ENCODE results near the gene DIP2C.
"Not testable (repeated sequence)": the region's sequence is repeated elsewhere in the genome, so short reads cannot be mapped to it uniquely, and the experiment has no call there.

Gene DIP2C

DNA sequence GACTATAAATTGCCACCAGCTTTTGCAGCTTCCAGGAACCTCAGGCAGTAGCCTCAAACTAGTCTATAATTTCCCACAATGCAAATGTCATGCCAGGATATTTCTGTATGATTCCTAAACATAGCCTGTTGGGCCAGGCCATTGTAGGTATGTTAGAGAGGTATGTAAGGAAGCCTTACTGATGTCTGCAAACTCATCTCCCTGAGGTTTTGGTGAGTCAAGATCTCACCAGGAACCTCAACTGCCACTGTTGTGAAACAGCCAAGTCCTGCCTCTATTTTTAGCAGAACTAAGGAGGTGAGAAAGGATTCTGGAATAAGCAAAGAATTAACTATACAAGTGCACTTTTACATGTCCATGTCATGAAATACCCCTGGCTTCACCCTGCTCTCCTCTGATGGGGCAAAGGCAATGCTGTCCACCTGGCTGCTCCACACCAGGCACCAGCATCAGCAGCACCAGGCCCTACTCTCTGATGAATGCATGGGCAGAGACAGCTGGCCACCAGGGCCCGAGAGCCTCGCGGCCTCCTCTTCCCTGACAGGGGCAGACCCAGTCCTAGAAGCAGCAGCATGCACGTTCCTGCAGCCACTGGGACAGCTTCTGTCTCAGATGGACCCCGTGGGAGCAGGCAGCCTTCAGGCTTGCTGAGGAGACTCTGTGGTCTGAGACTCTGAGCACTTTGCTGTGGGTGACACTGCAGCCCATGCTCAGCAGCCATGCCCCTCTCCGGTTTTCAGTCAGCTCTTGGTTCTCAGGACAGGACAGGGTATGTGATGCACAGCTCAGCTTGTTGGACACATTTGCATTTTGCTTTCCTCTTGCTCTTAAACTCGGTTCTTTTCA lies 407.0 kb downstream of the DIP2C start:
- no peak for DNase-seq

DNA sequence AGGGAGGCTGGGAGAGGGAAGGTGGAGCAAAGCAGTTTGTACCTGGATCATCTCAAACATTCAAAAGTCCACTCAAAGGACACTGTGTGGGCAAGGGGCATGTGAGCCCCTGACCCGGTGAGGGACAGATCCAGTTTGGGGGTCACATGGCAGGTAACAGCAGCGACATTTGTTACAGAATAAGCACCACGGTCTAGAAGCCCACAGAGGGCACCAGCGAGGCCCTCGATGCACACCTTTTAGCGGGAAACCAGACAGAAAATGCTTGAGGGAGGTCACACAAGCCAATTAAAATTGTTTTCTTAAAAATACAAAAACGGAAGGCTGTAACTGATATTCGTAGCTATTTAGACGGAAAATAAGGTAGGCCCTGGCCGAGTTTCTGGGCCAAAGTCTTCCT lies 409.8 kb downstream of the DIP2C start:
- DNase-seq: no peak

DNA sequence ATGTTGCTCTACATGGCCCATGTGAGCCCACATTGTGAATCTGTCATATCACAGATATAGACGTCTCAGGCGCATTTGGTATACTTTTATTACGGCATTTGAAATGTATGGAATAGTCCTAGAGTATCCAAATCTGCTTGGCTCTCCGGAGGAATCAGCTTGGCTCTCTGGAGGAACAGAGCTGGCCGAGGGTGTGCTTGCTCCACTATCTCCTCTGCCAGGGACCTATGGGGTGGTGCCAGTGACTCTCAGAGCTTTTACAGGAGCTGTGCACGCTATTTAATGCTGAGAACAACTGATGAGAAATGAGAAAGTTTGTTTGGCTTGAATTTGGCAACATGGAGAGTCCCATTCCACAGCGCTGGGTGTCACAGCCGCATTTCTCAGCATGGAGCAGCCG lies 410.2 kb downstream of the DIP2C start:
- no peak for DNase-seq

DNA sequence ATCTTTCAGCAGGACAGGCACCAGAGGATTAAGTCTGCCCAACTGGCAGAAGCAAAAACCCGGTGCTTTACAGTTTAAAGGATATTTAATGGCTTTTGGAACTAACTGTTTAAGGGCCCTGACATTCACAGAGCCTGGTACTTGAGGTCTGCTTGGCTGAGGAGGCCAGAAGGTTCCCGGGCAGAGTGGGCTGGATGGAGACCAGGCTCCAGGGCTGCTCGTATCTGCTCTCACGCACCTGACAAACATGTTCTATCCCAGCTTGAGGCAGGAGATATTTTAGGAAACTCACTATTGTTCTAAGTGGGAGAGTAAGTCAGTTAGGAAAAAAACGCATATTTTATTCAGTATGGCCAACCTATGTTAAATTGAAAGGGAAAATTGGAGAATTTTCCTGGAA lies 410.8 kb downstream of the DIP2C start:
- no peak for DNase-seq

DNA sequence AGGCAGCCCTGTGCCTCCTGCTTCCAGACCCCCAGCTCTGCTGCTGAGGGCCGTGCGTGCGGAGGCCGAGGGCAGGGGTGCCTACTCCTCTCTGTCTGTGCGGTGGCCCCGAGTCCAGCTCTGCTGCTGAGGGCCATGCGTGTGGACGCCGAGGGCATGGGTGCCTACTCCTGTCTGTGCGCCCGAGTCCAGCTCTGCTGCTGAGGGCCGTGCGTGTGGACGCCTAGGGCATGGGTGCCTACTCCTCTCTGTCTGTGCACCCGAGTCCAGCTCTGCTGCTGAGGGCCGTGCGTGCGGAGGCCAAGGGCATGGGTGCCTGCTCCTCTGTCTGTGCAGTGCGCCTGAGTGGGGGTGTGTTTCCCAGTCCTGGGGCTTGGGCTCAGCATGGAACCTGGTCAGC lies 411.5 kb downstream of the DIP2C start:
- DNase-seq: no peak

DNA sequence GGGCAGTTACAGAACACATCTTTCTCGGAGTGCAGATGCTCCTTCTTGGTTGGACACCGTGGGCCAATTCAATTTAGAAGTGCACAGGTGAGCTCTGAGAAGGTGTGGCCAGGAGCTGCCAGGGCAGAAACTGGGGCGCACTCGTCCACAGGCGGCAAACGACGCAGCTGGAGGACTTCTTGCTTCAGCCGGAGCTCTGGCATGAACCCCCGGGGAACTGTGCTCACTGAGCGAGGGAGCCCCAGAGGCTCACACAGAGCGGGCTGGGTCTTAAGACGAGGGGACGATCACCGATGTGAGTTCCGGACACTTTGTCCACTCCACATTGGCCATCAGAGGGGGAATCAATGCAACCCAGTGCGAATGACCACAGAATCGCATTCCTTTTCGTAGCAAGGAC lies 413.8 kb downstream of the DIP2C start:
- DNase-seq: no peak

DNA sequence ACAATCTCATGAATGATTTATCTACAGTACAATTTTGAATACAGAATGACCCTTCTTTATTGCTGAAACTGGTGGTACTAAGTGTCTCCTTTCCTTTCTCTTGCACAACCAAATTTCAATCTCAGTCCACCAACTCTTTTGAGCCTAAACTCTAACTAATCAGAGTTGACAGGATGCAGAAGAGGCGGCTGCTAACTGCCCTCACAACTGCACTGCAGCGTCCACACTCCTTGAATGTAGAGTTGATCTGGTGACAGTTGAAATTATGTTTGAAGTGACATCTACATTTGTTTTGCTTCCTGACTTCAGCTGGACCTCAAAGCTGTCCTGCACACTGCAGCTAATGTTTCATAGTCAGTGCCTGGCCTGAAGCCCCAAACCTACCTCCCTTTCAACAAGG lies 414.6 kb downstream of the DIP2C start:
- no peak for DNase-seq

DNA sequence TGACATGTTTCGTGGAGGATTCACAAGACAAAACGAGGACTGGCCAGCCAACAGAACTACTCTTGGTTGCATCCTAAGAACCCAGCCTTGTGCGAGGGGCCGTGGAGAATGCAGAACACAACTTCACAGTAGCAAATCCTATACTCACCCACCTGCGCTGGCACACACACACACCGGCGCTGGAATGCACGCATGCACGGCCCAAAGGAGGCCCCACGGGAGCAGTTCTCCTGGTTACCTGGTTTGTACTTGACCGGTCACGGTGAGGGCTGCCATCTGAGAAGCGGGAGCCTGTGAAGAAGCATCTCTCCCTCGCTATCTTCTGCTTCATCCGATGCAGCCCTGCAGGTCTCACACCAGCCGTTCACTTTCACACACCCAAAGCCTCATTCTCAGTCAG lies 416.4 kb downstream of the DIP2C start:
- no peak for DNase-seq

DNA sequence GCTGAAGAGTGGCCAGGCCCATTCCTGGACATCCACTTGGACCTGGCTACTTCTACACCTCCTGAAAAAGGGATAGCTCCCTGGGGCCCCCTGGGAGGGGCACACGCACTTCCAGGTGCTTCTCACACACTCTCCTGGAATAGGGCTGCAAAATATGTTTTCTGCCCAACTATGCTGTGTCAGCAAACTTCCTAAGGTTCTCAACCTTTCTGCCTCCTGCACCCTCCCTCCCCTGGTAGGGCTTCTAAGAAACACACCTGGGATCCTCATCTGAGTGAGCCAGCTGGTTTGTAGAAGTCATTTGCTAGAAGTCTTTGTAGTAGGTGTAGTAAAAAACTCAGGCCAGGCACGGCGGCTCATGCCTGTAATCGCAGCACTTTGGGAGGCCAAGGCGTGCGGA lies 417.7 kb downstream of the DIP2C start:
- no peak for DNase-seq

DNA sequence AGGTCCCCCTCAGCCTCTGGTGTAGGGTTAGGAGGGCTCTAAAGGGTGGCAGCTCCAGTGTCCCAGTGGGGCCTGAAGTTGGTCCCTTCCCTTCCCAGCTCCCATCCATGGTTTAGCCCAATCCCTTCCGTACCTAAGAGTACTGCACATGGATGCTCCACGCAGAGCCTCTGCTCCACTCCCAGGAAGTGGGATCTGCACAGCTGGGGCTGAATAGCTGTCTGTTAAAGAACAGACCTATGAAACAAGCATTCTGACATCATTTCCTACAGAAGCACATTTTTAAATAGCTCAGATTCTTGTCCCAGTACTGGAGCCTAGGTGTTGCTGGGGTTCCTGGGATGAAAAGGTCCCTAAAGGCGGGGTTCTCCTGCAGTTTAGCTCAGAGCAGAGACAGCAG lies 418.3 kb downstream of the DIP2C start:
- no peak for DNase-seq

DNA sequence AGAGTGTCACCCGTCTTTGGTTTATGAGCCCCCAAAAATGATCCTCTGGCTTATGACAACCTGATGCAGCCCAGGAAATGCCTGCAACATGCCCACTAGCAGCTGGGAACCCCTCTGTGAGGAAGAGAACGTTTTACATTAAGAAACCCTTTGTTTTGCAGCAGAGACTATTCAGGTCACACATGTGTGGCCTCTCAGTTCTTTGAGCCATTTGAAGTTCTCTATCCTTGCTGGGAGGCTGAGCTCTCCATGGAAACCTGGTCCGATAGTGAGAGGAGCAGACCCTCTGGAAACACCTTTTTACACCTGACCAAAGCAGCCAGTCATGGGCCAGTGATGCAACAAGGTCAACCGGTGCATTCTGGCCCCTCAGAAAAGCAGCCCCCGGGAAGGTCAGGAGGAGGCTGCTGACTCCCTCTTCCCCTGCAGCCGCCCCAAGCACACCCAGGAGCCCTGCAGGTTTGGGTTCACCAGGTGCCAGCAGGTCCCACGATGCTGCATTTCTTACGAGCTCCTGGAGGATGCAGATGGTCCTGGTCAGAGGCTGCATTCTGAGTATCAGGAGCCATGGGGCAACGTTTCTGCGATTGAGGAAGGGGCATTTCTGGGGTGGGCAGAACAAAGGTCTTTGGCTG lies 419.9 kb downstream of the DIP2C start:
- DNase-seq: no peak

DNA sequence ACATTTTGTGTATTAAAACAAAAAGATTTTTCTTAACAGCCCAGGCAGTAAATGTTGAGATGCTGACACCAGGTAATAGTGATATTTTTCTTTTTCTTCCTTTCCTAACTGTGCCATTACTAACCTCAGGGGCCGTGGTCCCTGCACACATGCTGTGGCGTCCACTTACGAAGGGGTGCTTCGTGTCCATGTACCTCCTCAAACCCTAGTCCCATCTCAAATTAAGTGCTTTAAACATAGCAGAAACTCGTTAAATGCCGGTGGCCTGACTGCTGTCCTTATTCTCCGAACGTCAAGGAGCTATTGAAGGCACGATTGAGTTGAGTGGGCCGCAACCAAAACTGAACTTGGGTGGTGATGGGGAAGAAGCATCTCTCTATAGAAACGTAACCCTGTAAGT lies 421.8 kb downstream of the DIP2C start:
- DNase-seq: no peak

DNA sequence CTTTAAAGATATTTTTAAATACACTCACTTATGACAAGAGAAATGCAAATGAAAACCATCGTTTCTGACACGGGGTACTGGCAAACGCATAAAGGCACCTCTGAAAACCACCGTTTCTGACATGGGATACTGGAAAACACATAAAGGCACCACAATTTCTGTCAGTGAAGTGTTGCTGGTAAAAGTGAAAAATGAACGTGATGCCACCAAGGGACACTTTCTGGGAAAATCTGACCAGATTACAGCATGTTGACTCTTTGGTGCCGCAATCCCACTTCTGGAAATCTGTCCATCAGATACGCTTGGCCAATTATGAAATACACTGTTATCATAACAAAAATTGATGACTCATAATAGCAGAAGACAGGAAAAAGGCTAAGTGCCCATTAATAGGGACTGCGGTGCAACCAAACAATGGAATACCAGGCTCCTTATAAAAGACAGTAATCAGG lies 422.5 kb downstream of the DIP2C start:
- DNase-seq: no peak

DNA sequence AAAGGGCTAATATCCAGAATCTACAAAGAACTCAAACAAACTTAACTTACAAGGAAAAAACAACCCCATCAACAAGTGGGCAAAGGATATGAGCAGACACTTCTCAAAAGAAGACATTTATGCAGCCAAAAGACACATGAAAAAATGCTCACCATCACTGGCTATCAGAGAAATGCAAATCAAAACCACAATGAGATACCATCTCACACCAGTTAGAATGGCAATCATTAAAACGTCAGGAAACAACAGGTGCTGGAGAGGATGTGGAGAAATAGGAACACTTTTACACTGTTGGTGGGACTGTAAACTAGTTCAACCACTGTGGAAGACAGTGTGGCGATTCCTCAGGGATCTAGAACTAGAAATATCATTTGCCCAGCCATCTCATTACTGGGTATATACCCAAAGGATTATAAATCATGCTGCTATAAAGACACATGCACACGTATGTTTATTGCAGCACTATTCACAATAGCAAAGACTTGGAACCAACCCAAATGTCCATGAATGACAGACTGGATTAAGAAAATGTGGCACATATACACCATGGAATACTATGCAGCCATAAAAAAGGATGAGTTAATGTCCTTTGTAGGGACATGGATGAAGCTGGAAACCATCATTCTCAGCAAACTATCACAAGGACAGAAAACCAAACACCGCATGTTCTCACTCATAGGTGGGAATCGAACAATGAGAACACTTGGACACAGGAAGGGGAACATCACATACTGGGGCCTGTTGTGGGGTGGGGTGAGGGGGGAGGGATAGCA lies 423.5 kb downstream of the DIP2C start:
- DNase-seq: not testable (repeated sequence)

DNA sequence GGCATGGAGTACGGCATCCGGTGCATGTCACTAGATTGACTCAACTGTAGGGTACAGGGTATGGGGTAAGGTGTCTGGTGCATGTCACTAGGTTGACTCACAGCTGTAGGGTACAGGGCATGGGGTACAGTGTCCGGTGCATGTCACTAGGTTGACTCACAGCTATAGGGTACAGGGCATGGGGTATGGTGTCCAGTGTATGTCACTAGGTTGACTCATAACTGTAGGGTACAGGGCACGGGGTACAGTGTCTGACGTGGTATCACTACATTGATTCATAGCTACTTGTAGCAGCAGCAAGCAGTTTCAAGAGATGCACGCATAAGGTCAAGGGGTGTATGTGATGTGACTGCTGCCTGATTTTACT lies 424.4 kb downstream of the DIP2C start:
- not testable (repeated sequence) for DNase-seq

DNA sequence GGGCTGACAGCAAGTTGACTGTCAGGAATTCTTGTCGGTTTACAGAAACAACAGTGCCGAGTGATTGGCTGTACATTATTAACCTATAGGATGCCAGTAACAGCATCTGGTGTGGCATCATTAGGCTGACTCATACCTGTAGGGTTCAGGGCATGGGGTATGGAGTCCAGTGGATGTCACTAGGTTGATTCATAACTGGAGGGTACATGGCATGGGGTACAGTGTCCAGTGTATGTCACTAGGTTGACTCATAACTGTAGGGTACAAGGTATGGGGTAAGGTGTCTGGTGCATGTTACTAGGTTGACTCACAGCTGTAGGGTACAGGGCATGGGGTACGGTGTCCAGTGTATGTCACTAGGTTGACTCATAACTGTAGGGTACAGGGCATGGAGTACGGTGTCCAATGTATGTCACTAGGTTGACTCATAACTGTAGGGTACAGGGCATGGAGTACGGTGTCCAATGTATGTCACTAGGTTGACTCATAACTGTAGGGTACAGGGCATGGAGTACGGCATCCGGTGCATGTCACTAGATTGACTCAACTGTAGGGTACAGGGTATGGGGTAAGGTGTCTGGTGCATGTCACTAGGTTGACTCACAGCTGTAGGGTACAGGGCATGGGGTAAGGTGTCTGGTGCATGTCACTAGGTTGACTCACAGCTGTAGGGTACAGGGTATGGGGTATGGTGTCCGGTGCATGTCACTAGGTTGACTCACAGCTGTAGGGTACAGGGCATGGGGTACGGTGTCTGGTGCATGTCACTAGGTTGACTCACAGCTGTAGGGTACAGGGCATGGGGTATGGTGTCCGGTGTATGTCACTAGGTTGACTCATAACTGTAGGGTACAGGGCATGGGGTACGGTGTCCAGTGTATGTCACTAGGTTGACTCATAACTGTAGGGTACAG lies 425.1 kb downstream of the DIP2C start:
- DNase-seq: not testable (repeated sequence)

DNA sequence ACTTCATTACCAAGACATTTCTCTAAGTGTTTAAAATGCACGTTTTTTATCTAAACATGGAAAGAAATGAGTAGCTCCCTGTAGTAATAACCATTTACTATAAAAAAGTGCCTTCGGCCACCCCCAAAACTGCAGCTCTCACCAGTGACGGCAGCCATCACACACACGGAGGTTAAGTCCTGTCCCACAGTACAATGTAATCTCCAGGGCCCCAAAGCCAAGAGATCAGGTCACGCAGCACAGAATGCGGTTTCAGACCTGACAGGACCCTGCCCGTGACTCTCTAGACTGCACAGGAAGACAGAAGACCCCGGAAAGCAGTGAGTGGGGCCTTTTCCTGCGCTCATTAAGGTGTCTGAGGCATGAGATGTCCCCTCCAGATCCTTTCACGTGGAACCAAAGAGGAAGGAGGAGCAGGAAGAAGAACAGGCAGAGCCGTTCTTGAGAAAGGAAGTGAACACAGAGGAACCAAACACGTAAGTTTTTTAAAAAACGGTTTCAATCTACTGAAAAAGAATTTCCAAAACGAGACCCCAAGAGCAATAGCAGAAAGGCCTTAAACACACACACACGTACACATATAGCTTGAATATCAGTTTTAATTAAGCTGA lies 428.5 kb downstream of the DIP2C start:
- no peak for DNase-seq

DNA sequence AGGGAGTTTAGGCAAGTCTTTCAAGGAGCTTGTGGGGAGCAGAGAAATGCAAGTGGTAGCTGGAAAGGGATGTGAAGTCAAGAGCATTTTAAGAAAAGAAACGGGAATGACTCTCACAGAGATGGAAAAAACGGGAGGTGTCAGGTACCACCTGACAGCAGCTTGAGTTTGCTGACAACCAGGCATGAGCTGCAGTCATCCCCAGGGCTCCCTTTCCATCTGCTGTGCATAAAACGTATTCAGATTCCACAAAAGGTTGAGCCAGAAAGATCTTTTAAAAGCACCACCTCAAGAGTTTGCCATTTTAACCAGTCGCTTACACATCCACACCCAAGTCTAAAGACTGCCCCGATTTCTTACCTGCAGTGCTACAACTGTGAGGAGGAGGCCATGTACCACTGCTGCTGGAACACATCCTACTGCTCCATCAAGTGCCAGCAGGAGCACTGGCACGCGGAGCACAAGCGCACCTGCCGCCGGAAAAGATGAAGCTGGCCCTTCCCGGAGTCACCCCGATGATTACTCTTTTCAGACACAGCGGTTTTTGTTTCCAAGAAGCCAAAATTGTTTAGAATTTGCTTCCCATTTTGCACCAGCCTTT lies 437.4 kb downstream of the DIP2C start:
- DNase-seq: no peak

DNA sequence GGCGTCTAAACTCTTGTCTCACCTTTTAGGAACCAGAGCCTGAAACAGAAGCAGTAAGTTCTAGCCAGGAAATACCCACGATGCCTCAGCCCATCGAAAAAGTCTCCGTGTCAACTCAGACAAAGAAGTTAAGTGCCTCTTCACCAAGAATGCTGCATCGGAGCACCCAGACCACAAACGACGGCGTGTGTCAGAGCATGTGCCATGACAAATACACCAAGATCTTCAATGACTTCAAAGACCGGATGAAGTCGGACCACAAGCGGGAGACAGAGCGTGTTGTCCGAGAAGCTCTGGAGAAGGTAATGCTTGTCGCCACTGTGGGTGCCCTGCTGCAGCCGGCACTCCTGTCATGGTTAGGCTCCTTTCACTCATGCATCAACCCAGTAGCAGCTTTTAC lies 441.2 kb downstream of the DIP2C start:
- no peak for DNase-seq

DNA sequence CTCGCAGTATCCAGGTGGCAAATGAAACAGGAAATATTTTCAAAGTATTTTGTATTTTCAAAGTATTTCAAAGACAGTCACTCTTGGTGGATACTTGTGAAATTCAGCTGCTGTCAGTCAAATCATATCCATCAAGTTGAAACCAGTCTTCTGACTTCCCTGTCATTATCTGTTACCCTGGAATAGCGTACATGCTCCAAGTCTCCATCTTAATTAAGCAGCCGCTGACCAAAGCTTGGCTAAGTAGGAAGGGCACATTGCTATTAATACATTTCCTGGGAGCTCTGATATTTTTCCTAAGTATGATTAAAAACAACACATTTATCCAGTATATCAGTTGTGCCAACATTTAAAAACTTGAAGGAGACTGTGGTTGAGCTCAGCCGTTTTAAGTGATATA lies 442.0 kb downstream of the DIP2C start:
- no peak for DNase-seq

DNA sequence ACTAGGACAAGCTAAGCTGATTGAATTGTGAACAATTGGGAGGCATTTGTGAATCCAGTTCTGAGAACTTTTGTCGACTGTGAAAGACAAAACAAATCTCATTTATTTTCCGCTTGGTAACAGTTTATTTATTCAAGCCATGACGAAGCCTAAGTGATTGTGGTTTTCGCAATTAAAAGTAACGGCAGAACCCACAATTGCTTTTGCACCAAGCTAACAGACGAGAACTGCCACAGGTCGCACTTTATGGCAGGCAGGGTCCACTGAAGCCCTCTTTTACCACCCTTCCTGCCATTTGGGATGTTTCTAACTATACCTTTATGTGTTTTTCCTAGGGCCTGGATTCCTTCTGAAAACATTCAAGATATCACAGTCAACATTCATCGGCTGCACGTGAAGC lies 443.0 kb downstream of the DIP2C start:
- no peak for DNase-seq

DNA sequence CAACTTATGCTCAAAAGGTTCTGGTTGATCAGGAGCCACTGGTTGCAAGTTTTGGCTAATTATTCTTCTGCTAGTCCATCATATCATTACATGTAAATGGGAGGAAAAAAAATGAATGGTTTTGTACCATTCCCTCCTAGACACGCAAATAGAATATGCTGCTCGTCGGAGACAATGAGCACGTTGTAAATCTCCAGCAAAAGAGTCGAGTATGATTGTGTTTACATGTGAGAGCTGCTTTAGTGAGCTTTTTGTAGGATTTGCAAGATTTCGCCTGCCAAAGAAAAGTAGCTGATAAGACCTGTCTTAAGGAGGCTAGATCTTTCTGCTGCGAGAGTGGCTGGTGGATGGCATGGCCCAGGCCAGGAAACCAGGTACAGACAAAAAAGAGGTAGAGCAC lies 445.2 kb downstream of the DIP2C start:
- no peak for DNase-seq

Measured in effector CD4-positive, alpha-beta T cell (primary cell).